HG02610 (cell line): ENCODE results near the gene SLC7A8.

ENCODE experiments used
- ATAC-seq: cut with Tn5 transposase; IDR thresholded peaks from one replicate; pipeline ENCODE4 v1.9.1; 2021; ENCODE audit warnings: mild to moderate bottlenecking, moderate library complexity; ENCODE audit not compliant: unreplicated experiment

SLC7A8 gene

DNA sequence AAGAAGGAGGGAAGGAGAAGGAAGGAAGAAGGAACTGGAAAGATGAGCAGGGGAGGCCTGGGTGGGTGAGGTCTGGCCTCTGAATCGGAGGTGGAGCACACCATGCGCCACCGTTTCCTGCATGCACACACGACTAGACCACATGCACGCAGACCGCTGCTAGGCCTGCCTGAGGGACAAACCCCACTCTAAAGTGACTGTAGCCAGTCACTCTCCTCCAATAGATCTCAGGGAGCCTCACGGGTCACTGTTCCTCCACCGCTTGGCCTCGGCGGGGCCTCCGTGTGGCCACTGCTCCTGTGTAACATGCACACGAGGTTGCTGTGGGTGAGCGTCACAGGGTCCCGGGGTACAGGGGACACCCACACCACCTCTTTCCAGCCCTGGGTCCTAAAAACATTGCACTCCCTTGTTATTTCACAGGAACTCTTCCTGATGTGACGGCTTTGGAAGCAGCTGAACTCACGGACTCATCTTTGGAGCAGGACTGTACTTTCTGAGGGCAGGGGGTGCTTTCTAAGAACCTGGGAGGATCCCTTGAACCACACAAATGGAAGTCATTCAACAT lies 46.8 kb downstream of the SLC7A8 start:
- ATAC-seq: no peak

DNA sequence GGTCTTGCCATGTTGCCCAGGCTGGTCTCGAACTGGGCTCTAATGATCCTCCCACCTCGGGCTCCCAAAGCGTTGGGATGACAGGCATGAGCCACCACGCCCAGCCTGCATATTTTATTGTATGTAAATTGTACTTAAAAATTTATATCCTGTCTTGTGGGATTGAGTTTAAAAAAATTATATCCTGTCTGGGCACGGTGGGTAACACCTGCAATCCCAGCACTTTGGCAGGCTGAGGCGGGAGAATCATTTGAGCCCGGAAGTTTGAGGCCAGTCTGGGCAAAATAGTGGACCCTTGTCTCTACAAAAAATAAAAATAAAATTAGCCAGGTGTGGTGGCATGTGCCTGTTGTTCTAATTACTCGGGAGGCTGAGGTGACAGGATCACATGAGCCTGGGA lies 50.5 kb downstream of the SLC7A8 start:
- no peak for ATAC-seq

DNA sequence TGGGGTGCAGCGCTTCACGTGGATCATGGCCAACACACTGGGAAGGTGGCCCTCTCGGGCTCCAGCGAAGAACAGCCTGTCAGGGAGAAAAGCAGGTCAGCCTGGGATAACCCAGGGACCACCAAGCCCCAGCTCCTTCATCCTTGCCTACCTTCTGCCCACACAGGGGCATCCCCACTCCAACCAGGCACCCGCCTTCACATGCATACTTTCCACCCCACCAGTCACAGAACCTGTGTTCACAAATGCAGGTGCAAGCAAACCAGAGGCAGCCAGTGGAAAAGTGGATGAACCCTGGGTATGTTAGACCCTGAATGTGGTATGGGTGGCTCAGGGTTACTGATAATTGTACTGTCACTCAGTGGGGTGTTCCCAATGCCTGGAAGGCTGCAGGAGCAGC lies 52.0 kb downstream of the SLC7A8 start:
- ATAC-seq: no peak

DNA sequence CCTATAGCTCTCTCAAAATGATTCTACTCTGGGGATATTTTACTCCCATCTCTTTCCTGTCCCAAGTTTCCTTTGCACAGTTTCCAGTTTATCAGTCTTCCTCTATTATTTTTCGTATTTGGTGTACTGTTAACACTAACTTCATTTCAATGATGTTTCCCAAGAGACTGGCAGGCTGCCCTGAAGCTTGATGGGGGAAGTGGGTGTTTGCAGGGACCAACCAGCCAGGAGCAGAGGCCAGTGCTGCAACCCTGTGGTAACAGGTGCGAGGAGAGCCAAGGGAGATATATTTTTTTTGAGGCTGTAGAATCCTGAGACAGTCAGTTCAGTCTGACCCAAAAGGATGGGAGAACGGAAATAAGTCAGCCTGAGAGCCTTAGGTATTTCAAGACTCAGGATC lies 52.6 kb downstream of the SLC7A8 start:
- ATAC-seq: no peak

DNA sequence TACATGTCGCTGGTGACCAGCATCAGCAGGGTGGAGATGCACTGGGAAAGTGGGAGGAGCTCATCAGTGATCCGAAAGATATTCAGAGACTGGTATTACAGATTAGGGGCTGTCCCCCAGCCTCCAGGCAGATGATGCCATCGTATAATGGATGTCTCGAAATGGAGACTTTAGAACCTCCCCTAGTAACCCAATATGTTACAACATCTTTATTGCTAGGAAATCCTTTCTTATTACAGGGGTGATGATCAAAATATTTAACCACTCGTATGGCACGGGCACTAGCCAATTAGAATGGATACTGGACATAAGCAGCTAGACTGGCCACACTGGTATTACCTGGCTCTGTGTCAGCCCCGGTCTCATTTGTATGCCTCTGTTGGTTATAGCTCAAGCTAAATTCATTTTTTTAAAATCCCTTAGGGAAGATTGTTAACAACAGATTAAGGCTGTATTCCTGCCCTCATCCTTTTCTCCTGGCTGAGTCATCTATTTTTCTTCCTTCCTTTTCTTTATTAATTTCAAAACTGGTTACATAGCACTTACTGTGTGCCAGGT lies 53.6 kb downstream of the SLC7A8 start:
- no peak for ATAC-seq

DNA sequence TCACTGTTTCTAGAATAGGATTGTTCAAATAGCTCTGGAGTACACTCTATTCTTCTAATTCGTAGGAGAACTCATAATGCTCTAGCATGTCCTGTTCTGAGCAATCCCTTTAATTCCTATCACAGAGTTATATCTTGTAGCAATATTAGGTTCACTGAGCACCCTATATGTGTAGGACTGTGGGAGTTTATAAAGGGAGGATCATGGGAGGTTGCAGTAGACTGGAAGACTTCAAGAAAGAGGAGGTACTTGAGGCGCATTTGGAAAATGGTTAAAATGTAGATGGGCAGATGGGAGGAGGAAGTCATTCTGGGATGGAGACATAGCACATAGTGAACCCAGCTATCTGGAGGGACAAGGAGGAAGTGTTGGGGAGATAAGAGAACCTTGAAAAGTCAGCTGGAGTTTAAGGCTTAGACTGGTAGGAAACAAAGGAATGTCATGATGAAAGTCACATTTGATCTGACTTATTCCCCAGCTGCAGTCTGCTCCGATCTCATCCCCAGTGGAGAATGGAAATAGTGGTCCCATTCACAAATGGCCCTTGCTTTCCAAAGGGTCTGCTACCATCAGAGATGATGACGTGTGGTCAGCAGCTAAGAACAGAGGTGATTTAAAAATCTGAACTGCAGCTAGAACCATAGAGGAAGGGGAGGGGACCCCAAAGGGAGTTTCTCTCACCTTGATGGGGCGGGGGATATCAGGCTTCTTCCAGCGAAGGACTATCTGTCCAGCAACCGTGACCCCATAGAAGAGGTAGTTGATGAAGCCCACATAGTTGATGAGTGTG lies 54.3 kb downstream of the SLC7A8 start:
- no peak for ATAC-seq

DNA sequence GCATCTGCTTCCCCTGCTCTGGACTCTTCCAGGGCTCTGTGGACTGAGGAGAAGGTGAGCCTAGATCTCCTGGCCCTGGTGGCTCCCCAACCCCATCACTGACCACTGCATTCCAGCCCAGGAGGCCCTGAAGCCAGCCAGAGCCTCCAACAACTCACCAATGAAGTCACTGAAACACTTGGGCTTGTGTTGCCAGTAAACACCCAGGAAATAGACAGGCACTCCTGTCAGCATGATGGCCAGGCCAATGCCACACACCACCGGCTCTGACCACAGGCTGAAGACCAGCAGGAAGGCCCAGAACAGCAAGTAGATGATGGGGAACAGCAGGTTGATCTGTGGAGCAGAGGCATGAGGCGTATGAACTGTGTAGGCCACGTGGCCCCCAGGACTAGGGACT lies 55.6 kb downstream of the SLC7A8 start:
- no peak for ATAC-seq

DNA sequence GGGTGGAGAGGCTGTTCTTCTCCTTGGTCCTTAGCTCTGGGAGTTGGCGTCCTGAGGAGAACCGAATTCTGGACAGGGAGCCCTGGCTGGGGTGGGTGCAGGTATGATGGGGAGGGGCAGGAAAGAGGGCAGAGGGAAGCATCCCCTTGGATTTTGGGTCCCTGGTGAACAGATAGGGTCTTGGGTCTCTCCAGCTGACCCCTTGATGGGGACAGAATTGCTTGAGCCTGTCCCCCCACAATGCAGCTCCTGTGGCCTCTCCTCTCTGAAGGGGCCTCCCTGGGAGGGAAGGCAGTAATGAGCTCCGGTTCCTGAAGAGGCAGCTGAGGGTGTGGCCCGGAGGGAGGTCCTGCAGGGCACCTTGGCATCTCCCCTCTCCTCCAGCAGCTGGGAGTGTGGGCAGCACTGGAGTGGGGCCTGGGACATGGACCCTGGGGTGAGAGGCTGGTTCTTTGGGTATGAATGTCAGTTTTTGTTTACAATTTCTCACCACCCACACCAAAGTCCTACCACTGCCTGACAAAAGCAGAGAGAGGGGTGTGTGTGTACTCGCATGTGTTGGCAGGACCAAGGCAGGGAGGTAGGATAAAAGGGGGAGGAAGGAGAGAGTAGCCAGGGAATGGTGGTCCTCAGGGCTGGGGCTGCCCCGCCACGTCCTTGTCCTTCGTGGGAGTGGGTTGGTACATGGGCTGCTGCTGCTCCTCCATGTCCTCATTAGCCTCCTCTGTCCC lies 56.7 kb downstream of the SLC7A8 start:
- ATAC-seq: no peak

DNA sequence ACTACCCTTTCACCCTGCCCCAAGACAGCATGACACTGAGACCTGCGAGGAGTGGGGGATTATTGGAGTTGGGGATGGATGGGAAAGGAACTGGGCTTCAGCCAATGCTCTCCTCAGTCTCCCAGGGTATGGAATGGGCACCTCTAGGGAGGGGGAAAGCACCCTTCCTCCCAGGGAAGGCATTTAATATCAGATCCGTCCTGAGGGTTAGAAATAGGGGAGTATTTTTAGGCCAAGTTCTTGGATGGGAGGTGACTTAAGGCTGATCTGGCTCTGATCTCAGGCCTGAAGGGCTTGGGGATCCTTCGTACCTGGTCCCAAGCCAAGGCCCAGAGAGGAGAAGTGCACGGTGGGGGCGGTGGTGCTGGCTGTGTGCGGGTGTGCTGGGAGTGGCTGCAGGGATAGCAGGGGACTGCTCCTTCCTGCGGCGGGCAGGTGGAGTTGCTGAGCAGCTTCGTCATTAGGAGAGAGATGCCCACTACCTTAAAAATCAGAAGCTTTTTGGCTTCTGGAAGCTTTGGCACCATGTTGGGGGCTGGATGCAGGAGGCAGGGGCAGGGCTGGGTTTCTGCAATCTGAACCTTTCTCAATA lies 57.4 kb downstream of the SLC7A8 start:
- ATAC-seq: no peak

DNA sequence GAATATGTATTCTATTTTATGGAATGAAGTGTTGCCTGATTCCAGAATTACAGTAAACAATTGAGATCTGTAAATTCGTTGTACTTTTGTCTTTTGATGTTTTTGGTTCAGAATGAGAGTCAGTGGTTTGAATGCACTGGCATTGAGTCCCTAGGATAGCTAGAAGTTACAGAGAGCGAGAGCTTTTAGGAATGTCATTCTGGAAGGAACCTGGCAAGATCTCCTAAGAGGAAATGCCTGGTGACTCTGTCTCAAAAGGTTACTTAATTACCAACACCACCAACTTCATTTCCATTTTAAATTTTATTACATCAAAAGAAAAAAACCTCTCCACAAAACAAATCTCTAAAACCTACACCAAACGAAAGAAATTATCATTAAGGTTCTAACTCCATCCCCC lies 58.4 kb downstream of the SLC7A8 start:
- no peak for ATAC-seq

DNA sequence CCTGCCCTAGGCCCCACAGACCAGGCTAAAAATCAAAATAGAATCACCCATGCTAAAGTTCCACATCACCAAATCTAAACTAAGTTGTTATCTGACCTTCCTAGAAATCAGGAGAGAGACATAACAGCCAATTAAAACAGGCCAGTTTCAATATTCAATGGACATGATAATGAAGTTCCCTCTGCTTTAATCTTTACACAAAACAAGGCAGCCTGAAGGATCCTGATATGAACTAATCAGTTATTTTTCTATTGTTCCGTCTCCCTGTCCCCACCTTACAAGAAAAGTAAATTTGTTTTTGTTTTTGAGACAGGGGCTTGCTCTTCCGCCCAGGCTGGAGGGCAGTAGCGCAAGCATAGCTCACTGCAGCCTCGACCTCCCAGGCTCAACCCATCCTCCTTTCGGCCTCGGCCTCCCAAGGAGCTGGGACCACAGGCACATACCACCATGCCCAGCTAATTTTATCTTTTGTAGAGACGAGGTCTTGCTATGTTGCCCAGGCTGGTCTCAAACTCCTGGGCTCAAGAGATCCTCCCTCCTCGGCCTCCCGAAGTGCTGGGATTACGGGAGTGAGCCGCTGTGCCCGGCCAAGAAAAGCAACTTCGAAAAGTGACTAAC lies 59.0 kb downstream of the SLC7A8 start:
- no peak for ATAC-seq

DNA sequence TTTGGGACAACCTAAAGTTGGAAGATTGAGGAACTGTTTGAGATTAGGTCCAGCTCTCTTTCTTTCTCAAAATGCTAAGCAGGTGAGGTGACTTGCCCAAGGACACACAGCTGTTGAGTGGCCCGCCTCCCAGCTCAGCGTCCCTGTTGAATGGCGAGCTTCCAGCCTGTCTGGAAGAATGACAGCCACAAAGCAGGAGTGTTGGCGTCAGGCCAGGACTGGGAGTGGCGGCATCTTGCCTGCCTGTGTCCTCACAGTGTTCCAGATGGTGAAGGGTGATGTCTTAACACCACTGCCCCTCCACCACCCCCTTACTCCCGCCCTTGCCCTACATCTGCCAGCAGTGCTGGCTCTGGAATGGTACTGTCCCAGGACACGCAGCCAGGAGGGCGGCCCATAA lies 60.0 kb downstream of the SLC7A8 start:
- ATAC-seq: no peak

DNA sequence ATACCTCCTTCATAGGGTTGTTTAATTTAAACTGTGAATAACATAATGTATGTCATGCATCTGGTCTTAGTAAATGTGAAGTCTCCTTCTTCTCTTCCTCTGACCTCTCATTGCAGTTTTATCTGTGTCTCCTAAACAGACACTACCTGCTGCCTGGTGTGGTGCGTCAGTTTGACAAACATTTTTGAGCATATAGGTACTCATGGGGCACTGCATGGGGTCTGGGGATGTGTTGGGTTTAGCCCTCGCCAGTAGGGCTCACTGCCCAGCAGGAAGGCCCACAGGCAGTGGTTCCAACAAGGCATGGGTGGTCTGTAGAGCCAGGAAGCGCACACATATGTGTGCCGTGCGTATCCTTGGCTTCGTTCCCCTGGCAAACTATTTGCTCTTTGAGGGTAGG lies 61.4 kb downstream of the SLC7A8 start:
- no peak for ATAC-seq

DNA sequence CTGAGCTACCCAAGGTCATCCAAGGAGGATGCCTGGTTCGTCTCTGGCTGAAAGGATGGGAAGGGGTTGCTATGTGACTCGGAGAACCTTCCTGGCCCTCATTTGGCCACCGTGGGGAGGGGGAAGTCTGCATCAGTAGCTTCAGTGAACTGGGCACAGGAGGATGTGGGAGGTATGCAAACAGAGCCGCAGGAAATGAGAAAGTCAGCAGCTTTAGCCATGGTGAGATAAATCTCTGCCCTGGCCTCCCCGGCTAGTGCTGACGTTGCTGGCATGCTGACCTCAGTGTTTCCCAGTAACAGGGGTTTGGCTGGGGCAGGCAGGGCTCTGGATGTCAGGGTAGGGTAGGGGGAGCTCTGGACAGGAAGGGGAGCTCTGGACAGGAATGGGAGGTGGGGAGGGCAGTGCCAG lies 62.1 kb downstream of the SLC7A8 start:
- no peak for ATAC-seq

DNA sequence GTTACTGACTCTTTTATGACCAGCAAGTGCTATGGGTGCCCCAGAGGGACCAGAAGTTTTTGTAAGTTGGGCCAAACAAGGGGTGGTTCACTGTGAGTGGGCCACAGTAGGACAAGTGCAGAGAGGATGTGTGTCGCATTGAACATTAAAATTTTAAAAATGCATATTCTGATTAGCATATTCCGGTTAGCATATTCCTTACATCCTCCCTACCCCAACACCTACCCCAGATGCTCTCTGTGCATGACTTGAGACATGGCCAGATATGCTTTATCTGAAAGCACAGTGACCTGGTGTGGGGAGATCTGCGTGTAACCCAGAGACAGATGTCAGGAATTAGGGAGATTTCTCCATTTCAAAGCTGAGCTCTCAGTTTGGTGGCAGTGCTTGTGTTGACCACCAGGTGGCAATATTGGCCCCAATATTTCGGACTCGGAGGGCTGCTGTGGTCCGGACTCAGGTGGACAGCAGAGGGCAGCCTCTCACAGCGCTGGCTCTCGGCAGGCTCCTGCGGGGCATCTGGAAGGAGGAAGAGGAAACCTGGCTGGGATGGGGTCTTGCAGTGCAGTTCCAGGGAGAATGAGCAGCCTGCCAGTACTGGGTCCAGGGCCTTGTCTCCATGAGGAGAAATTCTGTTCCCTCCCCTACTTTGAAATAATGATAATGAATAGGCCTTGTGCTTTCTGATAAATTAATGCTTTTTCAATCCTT lies 62.8 kb downstream of the SLC7A8 start:
- peak; percentile 60 for ATAC-seq

DNA sequence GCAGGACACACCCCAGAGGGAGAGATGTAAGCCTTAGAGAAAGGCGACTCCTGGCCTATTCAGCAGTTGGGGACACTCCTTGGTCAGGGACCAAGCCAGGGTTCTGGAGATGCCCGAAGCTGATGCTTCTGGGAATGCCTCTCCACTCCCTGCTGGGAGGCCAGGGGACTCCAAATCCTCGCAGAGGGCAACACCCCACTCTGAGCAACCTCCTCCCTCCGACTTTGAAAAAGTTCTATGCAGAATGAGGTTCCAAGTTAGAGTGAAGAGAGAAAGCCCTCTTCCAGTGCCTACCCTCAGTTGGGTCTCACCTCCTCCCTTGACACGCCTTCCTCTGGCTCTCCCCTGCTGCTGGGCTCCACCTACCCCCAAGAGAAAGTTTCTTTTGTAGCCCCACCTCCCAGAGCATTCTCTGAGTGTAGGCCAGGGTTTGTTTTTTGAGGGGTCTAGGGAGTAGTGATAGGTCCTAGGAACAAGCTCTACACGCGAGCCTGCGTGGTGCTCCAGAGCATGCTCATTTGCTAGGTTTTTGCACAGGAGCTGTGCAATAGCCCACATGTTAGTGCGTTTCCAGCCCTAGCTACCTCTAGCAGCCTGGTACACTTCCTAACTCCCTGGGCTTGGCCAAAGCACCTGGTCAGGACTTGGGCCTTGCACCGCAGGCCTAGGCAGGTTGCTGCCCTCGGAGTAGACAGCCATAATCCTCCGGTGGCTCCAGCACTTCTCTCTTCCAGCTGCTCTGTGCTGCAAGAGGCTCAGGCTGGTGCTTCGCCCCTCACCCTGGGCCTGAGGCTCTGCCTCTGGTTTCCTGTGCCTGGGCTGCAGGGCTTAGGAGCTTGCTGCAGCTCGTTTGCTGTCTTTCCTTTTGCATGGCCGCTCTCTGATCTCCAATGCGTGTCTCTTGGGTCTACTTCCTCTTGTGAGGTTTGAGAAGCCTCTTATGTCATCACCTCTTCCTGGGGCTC lies 63.8 kb downstream of the SLC7A8 start:
- ATAC-seq: no peak

DNA sequence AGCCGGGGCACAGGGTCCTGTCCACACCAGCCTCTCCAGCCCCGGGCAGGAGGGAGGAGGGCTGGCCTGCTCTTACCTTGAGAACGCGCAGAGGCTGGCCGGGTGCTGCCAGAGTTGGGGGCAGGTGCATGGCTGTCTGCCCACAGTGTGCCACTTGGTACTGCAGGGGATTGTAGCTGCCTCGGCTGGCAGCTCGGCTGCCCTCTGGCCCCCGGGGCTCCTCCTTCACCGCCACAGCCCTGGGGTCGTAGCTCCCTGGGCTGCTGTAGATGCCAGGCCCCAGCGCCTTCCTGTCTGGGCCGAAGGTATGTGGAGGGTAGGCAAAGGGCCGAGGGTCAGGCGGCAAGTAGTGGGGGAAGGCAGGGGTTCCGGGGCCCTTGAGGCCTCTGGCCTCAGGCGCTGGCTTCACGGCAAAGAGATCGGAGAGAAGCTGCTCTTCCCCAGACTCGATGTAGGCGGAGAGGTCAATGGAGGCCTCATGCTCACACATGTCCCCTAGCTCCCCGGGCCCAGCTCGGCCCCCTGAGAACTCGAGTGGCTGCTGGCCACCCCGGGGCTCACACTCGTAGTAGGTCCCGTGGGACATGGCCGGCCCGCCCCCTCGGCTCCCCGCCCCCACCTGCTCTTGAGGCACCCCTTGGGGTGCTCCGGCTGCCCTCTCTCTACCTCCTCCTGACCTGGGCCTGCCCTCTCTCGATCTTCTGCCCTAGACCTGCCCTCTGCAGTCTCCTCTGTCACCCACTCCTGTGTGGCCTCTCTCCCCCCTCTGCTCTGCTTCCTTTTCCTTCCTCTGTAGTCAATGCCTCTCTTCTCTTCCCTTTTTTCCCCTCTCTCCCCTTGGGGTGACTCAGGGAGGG lies 64.7 kb downstream of the SLC7A8 start, which contains the start of gene CEBPE:
Gene CEBPE, minus strand, starts transcription at position 750 of the 857 bp plus-strand sequence. Its CDS starts 164 bp downstream, at position 586.
- ATAC-seq: no peak

DNA sequence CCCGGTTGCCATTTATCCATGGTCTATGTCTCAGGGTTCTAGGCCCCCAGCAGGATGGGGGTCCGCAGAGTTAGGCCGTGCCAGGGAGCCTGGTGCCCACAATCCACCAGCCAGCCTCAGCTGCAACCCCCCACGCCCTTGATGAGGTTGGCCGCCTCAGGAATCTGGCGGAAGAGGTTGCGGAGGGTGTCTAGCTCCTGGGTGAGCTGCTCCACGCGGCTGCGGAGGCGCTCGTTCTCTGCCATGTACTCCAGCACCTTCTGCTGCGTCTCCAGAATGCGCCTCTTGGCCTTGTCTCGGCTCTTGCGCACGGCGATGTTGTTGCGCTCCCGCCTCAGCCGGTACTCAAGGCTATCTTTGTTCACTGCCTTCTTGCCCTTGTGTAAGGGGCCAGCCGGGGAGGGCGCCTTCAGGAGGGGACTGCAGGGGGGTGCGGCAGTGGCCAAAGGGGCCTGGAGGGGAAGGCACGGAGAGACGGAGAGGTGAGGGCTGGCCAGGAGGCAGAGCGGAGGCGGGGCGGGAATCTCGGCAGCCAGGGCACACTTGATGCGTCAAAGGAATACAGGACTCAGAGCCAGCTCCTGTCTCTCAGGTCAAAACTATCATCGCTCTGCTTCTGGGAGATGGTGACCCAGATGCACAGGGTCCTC lies 66.0 kb downstream of the SLC7A8 start:
- ATAC-seq: no peak
